ENCODE data around the gene SPACA5.
"Not testable (repeated sequence)": the region's sequence is repeated elsewhere in the genome, so short reads cannot be mapped to it uniquely, and the experiment has no call there.

DNA sequence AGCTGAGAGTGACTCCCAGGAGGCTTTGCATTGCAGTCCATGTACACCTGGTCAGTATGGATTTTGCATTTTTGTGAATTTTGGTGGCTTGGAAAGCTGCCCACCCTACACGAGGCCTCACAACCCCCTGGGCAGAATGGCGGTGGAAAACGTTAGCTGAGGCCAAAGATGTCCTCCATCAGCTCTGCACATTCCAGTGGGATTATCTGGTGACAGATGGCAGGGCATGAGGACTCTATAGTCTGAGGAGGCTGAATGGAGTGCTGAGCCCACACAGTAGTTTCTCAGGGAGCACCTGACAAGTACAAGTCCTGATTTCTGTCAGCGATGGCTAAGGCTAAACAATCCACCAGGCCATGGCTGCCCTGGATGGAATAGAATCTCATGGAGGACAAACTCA is 20.8 kb downstream of the SPACA5 start:
- not testable (repeated sequence) for TF ChIP-seq MIER1 (IDR thresholded peaks at IDR 0.05; ENCODE audit: low read depth); ZNF212 (CRISPR knock-in tag; IDR thresholded peaks at IDR 0.05); RAD21 (CRISPR knock-in tag; conservative IDR thresholded peaks at IDR 0.05 in 1 of 2, IDR thresholded peaks at IDR 0.05 in 1 of 2); CTCF (IDR thresholded peaks at IDR 0.05 in 2 of 3, conservative IDR thresholded peaks at IDR 0.05 in 1 of 3; ENCODE audit: insufficient read depth in 2 of 3, low read depth in 1 of 3, low read length in 3 of 3)

Measured in K562 (cell line).